Measurements from ENCODE around the gene SGIP1.

The SGIP1 gene

DNA sequence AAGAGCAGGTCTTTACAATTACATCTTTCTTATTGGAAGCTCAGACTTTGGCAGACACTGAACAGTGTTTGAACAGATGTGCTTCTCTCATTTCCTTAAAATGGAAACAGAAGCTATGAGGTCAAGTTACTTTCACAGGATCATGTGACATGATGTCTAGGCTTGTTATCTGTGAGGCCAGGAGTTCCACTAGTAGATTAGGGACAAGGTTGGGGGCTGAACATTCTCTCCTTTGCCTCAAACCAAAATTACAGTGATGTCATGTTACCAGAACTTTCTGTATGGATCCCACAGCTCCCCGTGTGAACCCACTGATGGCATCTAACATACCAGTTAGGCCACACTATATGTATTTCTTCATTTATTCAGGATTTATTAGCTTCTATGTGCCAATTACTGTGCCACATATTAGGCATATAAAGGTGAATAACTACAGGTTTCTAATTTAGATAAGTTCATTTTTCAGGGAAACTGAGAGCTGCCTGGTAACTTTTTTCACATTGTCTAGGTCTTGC is 224.3 kb downstream of the SGIP1 start:
- Histone ChIP-seq H4K91ac (ENCODE audit: low read depth, low read length, poor library complexity) (no peak overlapping the region), H2AFZ (ENCODE audit: low read length) (peak overlapping the region; percentile 43), H4K8ac (ENCODE audit: low read depth, low read length) (no peak overlapping the region), H3K23ac (ENCODE audit: low read depth, low read length, poor library complexity) (no peak overlapping the region), H3K27me3 (ENCODE audit: control insufficient read depth in 3 of 3, insufficient read depth in 3 of 3, low read depth in 1 of 3, low read length in 3 of 3) (peaks cover 0 to 3% (median 0%) of the 10 kb centered on the region in 3 experiments), H3K36me3 (replicated peaks in 1 of 2; ENCODE audit: control insufficient read depth in 2 of 2, insufficient read depth in 2 of 2, low read length in 2 of 2) (no peaks in the 10 kb centered on the region), H3K4ac (ENCODE audit: low read length) (no peak overlapping the region), H3K14ac (ENCODE audit: low read length) (no peak overlapping the region), H2BK120ac (ENCODE audit: low read depth, low read length) (no peak overlapping the region), H3K9ac (ENCODE audit: low read depth, low read length, poor library complexity) (no peak overlapping the region), H2BK12ac (ENCODE audit: low read length) (no peak overlapping the region), H2AK5ac (ENCODE audit: low read depth, low read length) (no peak overlapping the region), H2BK15ac (ENCODE audit: low read length) (no peak overlapping the region), H3K18ac (ENCODE audit: low read length) (no peak overlapping the region), H2BK5ac (ENCODE audit: low read length) (no peak overlapping the region), H3K4me1 (ENCODE audit: control insufficient read depth in 2 of 2, insufficient read depth in 1 of 2, low read depth in 1 of 2, low read length in 2 of 2) (peaks cover 0 to 2% of the 10 kb centered on the region in 2 donors), H3K79me1 (ENCODE audit: low read depth, low read length) (no peaks in the 10 kb centered on the region), H3K9me3 (replicated peaks in 1 of 2; ENCODE audit: control insufficient read depth in 2 of 2, insufficient read depth in 1 of 2, low read depth in 1 of 2, low read length in 2 of 2) (no peaks in the 10 kb centered on the region), H3K4me2 (ENCODE audit: insufficient read depth, low read length, poor library complexity, severe bottlenecking) (no peak overlapping the region), H3K27ac (replicated peaks; ENCODE audit: low read length) (no peak overlapping the region), H3K4me3 (ENCODE audit: low read length in 2 of 2) (no peak overlapping the region)
- no CpG with 5 or more reads among the region's 1 CpG for WGBS, 2 donors (ENCODE audit: extremely low coverage in 2 of 2, insufficient read length in 2 of 2, insufficient replicate concordance in 1 of 2)
- no peak for DNase-seq (ENCODE audit: low spot score)

DNA sequence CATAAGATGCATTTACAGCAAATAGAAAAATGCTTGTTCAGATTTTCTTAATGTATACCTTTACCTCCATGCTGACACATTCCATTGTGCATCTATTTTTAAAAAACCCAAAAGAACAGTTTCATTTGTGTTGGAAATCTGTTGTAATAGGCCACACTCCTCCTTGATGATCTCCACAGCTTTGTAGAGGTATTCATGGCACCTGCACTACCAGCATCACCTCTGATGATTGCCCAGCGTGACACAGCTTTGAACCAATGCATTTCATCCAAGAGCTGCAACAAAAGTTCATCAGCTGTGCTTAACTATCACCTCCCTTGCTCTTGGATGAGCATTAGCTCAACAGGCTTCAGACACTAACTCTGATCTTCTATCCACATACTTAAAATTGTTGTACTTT is 226.6 kb downstream of the SGIP1 start:
- Histone ChIP-seq H3K36me3 (replicated peaks in 1 of 2; ENCODE audit: control insufficient read depth in 2 of 2, insufficient read depth in 2 of 2, low read length in 2 of 2) (no peaks in the 10 kb centered on the region), H4K91ac (ENCODE audit: low read depth, low read length, poor library complexity) (no peak overlapping the region), H3K18ac (ENCODE audit: low read length) (no peak overlapping the region), H2BK120ac (ENCODE audit: low read depth, low read length) (no peak overlapping the region), H2BK5ac (ENCODE audit: low read length) (no peak overlapping the region), H3K9me3 (replicated peaks in 1 of 2; ENCODE audit: control insufficient read depth in 2 of 2, insufficient read depth in 1 of 2, low read depth in 1 of 2, low read length in 2 of 2) (no peaks in the 10 kb centered on the region), H3K23ac (ENCODE audit: low read depth, low read length, poor library complexity) (no peak overlapping the region), H2BK15ac (ENCODE audit: low read length) (no peak overlapping the region), H3K4me3 (ENCODE audit: low read length in 2 of 2) (no peak overlapping the region), H2AFZ (ENCODE audit: low read length) (no peak overlapping the region), H3K27me3 (ENCODE audit: control insufficient read depth in 3 of 3, insufficient read depth in 3 of 3, low read depth in 1 of 3, low read length in 3 of 3) (peaks cover 0 to 3% (median 0%) of the 10 kb centered on the region in 3 experiments), H3K14ac (ENCODE audit: low read length) (no peak overlapping the region), H3K79me1 (ENCODE audit: low read depth, low read length) (no peaks in the 10 kb centered on the region), H3K4me2 (ENCODE audit: insufficient read depth, low read length, poor library complexity, severe bottlenecking) (no peak overlapping the region), H3K27ac (replicated peaks; ENCODE audit: low read length) (no peak overlapping the region), H4K8ac (ENCODE audit: low read depth, low read length) (no peak overlapping the region), H2AK5ac (ENCODE audit: low read depth, low read length) (no peak overlapping the region), H3K4me1 (ENCODE audit: control insufficient read depth in 2 of 2, insufficient read depth in 1 of 2, low read depth in 1 of 2, low read length in 2 of 2) (peaks cover 0 to 2% of the 10 kb centered on the region in 2 donors), H2BK12ac (ENCODE audit: low read length) (no peak overlapping the region), H3K9ac (ENCODE audit: low read depth, low read length, poor library complexity) (no peak overlapping the region), H3K4ac (ENCODE audit: low read length) (no peak overlapping the region)
- no CpG with 5 or more reads among the region's 1 CpG for whole genome bisulfite sequencing, 2 donors (ENCODE audit: extremely low coverage in 2 of 2, insufficient read length in 2 of 2, insufficient replicate concordance in 1 of 2)
- DNase-seq (ENCODE audit: low spot score): no peak

DNA sequence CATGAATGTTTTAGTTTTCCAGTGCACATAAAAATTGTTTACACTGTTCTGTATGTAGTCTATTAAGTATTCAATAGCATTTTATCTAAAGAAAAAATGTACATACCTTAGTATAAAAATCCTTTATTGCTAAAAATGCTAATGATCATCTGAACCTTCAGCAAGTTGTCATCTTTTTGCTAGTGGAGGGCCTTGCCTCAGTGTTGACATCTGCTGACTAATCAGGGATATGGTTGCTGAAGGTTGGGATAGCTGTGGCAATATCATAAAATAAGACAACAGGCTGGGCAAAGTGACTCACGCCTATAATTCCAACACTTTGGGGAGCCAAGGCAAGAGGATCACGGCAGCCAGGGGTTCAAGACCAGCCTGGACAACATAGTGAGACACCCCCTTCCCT is 227.3 kb downstream of the SGIP1 start:
- H2BK120ac ChIP-seq (ENCODE audit: low read depth, low read length): no peak overlapping the region
- no peak overlapping the region for H2AFZ ChIP-seq (ENCODE audit: low read length)
- no peaks in the 10 kb centered on the region for H3K36me3 ChIP-seq (replicated peaks in 1 of 2; ENCODE audit: control insufficient read depth in 2 of 2, insufficient read depth in 2 of 2, low read length in 2 of 2)
- no peak overlapping the region for H3K4me3 ChIP-seq (ENCODE audit: low read length in 2 of 2)
- no peak overlapping the region for H2AK5ac ChIP-seq (ENCODE audit: low read depth, low read length)
- no peak overlapping the region for H3K18ac ChIP-seq (ENCODE audit: low read length)
- no peak overlapping the region for H3K27ac ChIP-seq (replicated peaks; ENCODE audit: low read length)
- H2BK12ac ChIP-seq (ENCODE audit: low read length): no peak overlapping the region
- H3K27me3 ChIP-seq (ENCODE audit: control insufficient read depth in 3 of 3, insufficient read depth in 3 of 3, low read depth in 1 of 3, low read length in 3 of 3): peaks cover 0 to 3% (median 0%) of the 10 kb centered on the region in 3 experiments
- no peak overlapping the region for H2BK5ac ChIP-seq (ENCODE audit: low read length)
- no peak overlapping the region for H3K23ac ChIP-seq (ENCODE audit: low read depth, low read length, poor library complexity)
- no peaks in the 10 kb centered on the region for H3K9me3 ChIP-seq (replicated peaks in 1 of 2; ENCODE audit: control insufficient read depth in 2 of 2, insufficient read depth in 1 of 2, low read depth in 1 of 2, low read length in 2 of 2)
- DNase-seq (ENCODE audit: low spot score): no peak
- no peak overlapping the region for H3K14ac ChIP-seq (ENCODE audit: low read length)
- H3K9ac ChIP-seq (ENCODE audit: low read depth, low read length, poor library complexity): no peak overlapping the region
- H4K91ac ChIP-seq (ENCODE audit: low read depth, low read length, poor library complexity): no peak overlapping the region
- WGBS, 2 donors (ENCODE audit: extremely low coverage in 2 of 2, insufficient read length in 2 of 2, insufficient replicate concordance in 1 of 2): no CpG with 5 or more reads among the region's 2 CpGs
- H3K4me1 ChIP-seq (ENCODE audit: control insufficient read depth in 2 of 2, insufficient read depth in 1 of 2, low read depth in 1 of 2, low read length in 2 of 2): peaks cover 0 to 2% of the 10 kb centered on the region in 2 donors
- H3K79me1 ChIP-seq (ENCODE audit: low read depth, low read length): no peaks in the 10 kb centered on the region
- H4K8ac ChIP-seq (ENCODE audit: low read depth, low read length): no peak overlapping the region
- no peak overlapping the region for H3K4me2 ChIP-seq (ENCODE audit: insufficient read depth, low read length, poor library complexity, severe bottlenecking)
- H2BK15ac ChIP-seq (ENCODE audit: low read length): no peak overlapping the region
- H3K4ac ChIP-seq (ENCODE audit: low read length): no peak overlapping the region

DNA sequence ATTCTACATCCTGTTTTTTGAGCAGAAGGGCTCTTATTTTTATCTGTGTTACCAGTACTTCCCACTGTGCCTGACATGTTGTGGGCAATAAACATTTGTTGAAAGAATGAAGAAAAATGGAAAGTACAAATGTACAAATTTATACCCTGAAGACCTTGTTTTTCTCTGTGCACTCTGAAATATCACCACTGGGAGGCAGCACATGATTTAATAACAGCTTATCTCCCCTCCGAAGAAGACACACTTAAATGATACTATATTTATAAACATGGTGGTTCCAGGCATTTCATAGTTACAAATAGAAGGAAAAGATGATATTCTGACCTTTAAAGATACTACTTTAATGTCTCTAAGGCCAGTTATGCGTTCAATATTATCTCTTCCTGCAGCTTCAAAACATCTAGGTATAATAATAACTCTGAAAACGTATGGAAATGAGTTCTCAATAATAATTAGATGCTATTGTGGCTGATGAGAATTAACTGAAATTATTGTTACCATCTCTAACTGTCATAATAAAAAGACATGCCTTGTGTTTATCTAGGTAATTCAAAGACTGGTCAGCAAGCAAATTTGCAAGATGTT is 231.1 kb downstream of the SGIP1 start:
- no peak overlapping the region for H2BK120ac ChIP-seq (ENCODE audit: low read depth, low read length)
- H4K91ac ChIP-seq (ENCODE audit: low read depth, low read length, poor library complexity): no peak overlapping the region
- no peak overlapping the region for H4K8ac ChIP-seq (ENCODE audit: low read depth, low read length)
- H3K9me3 ChIP-seq (replicated peaks in 1 of 2; ENCODE audit: control insufficient read depth in 2 of 2, insufficient read depth in 1 of 2, low read depth in 1 of 2, low read length in 2 of 2): no peaks in the 10 kb centered on the region
- no peak overlapping the region for H3K4me3 ChIP-seq (ENCODE audit: low read length in 2 of 2)
- no peak overlapping the region for H2BK12ac ChIP-seq (ENCODE audit: low read length)
- H3K36me3 ChIP-seq (replicated peaks in 1 of 2; ENCODE audit: control insufficient read depth in 2 of 2, insufficient read depth in 2 of 2, low read length in 2 of 2): no peaks in the 10 kb centered on the region
- no CpG with 5 or more reads among the region's 3 CpGs for WGBS, 2 donors (ENCODE audit: extremely low coverage in 2 of 2, insufficient read length in 2 of 2, insufficient replicate concordance in 1 of 2)
- H3K9ac ChIP-seq (ENCODE audit: low read depth, low read length, poor library complexity): no peak overlapping the region
- peak; percentile 17 for DNase-seq (ENCODE audit: low spot score)
- no peak overlapping the region for H2AFZ ChIP-seq (ENCODE audit: low read length)
- no peak overlapping the region for H3K18ac ChIP-seq (ENCODE audit: low read length)
- no peaks in the 10 kb centered on the region for H3K79me1 ChIP-seq (ENCODE audit: low read depth, low read length)
- no peak overlapping the region for H2BK15ac ChIP-seq (ENCODE audit: low read length)
- H3K27ac ChIP-seq (replicated peaks; ENCODE audit: low read length): no peak overlapping the region
- no peak overlapping the region for H2AK5ac ChIP-seq (ENCODE audit: low read depth, low read length)
- no peak overlapping the region for H2BK5ac ChIP-seq (ENCODE audit: low read length)
- H3K4me1 ChIP-seq (ENCODE audit: control insufficient read depth in 2 of 2, insufficient read depth in 1 of 2, low read depth in 1 of 2, low read length in 2 of 2): no peaks in the 10 kb centered on the region
- no peak overlapping the region for H3K4me2 ChIP-seq (ENCODE audit: insufficient read depth, low read length, poor library complexity, severe bottlenecking)
- H3K27me3 ChIP-seq (ENCODE audit: control insufficient read depth in 3 of 3, insufficient read depth in 3 of 3, low read depth in 1 of 3, low read length in 3 of 3): peaks cover 0 to 3% (median 0%) of the 10 kb centered on the region in 3 experiments
- no peak overlapping the region for H3K4ac ChIP-seq (ENCODE audit: low read length)
- no peak overlapping the region for H3K14ac ChIP-seq (ENCODE audit: low read length)
- no peak overlapping the region for H3K23ac ChIP-seq (ENCODE audit: low read depth, low read length, poor library complexity)
